ENCODE measurements around the gene KLF18.

Gene KLF18

GRCh38 chr1:44141531-44141930, at the start of gene KLF18:
Gene KLF18, minus strand, starts transcription at chr1:44141631. Its CDS starts 0 bp downstream, at chr1:44141631.
- TF ChIP-seq CTCF (IDR thresholded peaks at IDR 0.05; ENCODE audit: low read depth, low read length, missing control alignments): no peak
- no peak for DNase-seq (ENCODE audit: low read depth)
- no peak within 1 kb of the TSS for H3K4me3 ChIP-seq (ENCODE audit: low read depth, low read length)
- in situ Hi-C loops (cut with HindIII; ENCODE audit: low sequenced_read_pairs): no loop called here

- no peak for DNase-seq (ENCODE audit: low read depth)
- no peak overlapping the region for H3K4me3 ChIP-seq (ENCODE audit: low read depth, low read length)
- TF ChIP-seq CTCF (IDR thresholded peaks at IDR 0.05; ENCODE audit: low read depth, low read length, missing control alignments): no peak
- in situ Hi-C loops (cut with HindIII; ENCODE audit: low sequenced_read_pairs): no loop called here
These were observed 33.2 kb upstream of the KLF18 start for GRCh38 chr1:44174630-44175029.

- in situ Hi-C loops (cut with HindIII; ENCODE audit: low sequenced_read_pairs): no loop called here
- no peak for TF ChIP-seq CTCF (IDR thresholded peaks at IDR 0.05; ENCODE audit: low read depth, low read length, missing control alignments)
- no peak for DNase-seq (ENCODE audit: low read depth)
- no peak overlapping the region for H3K4me3 ChIP-seq (ENCODE audit: low read depth, low read length)
These were observed 28.9 kb upstream of the KLF18 start for GRCh38 chr1:44170281-44170823.

GRCh38 chr1:44168520-44169098, 27.2 kb upstream of the KLF18 start:
- no peak overlapping the region for H3K4me3 ChIP-seq (ENCODE audit: low read depth, low read length)
- no peak for DNase-seq (ENCODE audit: low read depth)
- no peak for TF ChIP-seq CTCF (IDR thresholded peaks at IDR 0.05; ENCODE audit: low read depth, low read length, missing control alignments)
- in situ Hi-C loops (cut with HindIII; ENCODE audit: low sequenced_read_pairs): no loop called here

GRCh38 chr1:44161546-44161945, 20.1 kb upstream of the KLF18 start:
- no peak for TF ChIP-seq CTCF (IDR thresholded peaks at IDR 0.05; ENCODE audit: low read depth, low read length, missing control alignments)
- in situ Hi-C loops (cut with HindIII; ENCODE audit: low sequenced_read_pairs): no loop called here
- H3K4me3 ChIP-seq (ENCODE audit: low read depth, low read length): no peak overlapping the region
- DNase-seq (ENCODE audit: low read depth): no peak

- H3K4me3 ChIP-seq (ENCODE audit: low read depth, low read length): no peak overlapping the region
- DNase-seq (ENCODE audit: low read depth): no peak
- in situ Hi-C loops (cut with HindIII; ENCODE audit: low sequenced_read_pairs): no loop called here
- no peak for TF ChIP-seq CTCF (IDR thresholded peaks at IDR 0.05; ENCODE audit: low read depth, low read length, missing control alignments)
These were observed 17.4 kb upstream of the KLF18 start for GRCh38 chr1:44158871-44159270.
